H9 (cell line): ENCODE data around the gene ZNF451. TPM values are rescaled to one million over a fixed set of nuclear protein-coding genes. Genes with fewer than 3 reads are reported as not detected.

Source experiments
- DNase-seq: peaks from one replicate; pipeline ENCODE4 v3.0.0-alpha.2; 2017
- H2AFZ ChIP-seq: one replicate; pipeline ENCODE4 v1.6.1; 2013; ENCODE audit warnings: mild to moderate bottlenecking, low read length, control low read depth, moderate library complexity
- H2AK5ac ChIP-seq: 2 replicates; pipeline ENCODE4 v1.6.1; 2013; ENCODE audit warnings: low read length, control low read depth, mixed read lengths; ENCODE audit not compliant: insufficient read length
- H2BK120ac ChIP-seq: one replicate; pipeline ENCODE4 v1.6.1; 2013; ENCODE audit warnings: low read depth, mild to moderate bottlenecking, low read length, control low read depth, inconsistent platforms; ENCODE audit not compliant: poor library complexity, severe bottlenecking
- H2BK12ac ChIP-seq: 2 replicates; pipeline ENCODE4 v1.6.1; 2013; ENCODE audit warnings: low read length, control low read depth, mixed read lengths, low read depth; ENCODE audit not compliant: insufficient read length
- H2BK15ac ChIP-seq: 2 replicates; pipeline ENCODE4 v1.6.1; 2013; ENCODE audit warnings: low read depth, low read length, control low read depth
- H2BK20ac ChIP-seq: one replicate; pipeline ENCODE4 v1.6.1; 2013; ENCODE audit warnings: low read depth, mild to moderate bottlenecking, low read length, control low read depth, inconsistent platforms; ENCODE audit not compliant: poor library complexity, severe bottlenecking
- H2BK5ac ChIP-seq: 2 replicates; pipeline ENCODE4 v1.6.1; 2013; ENCODE audit warnings: low read length, control low read depth, mixed read lengths; ENCODE audit not compliant: insufficient read length
- H3K14ac ChIP-seq: 2 replicates; pipeline ENCODE4 v1.6.1; 2013; ENCODE audit warnings: low read length, control low read depth; ENCODE audit not compliant: insufficient read depth
- H3K18ac ChIP-seq: 2 replicates; pipeline ENCODE4 v1.6.1; 2013; ENCODE audit warnings: low read depth, mild to moderate bottlenecking, mixed read lengths, low read length, control low read depth; ENCODE audit not compliant: insufficient read length
- H3K23ac ChIP-seq: 2 replicates; pipeline ENCODE4 v1.6.1; 2013; ENCODE audit warnings: low read length, control low read depth, mixed read lengths, low read depth; ENCODE audit not compliant: insufficient read length
- H3K23me2 ChIP-seq: 2 replicates; pipeline ENCODE4 v1.6.1; 2013; ENCODE audit warnings: low read depth, mild to moderate bottlenecking, mixed read lengths, low read length, control low read depth; ENCODE audit not compliant: insufficient read length, poor library complexity, severe bottlenecking
- H3K27ac ChIP-seq: 2 replicates; pipeline ENCODE4 v1.5.1; 2013; ENCODE audit warnings: low read length, control low read depth, mixed read lengths, low read depth; ENCODE audit not compliant: insufficient read length
- H3K27me3 ChIP-seq: 2 replicates; pipeline ENCODE4 v1.6.1; 2013; ENCODE audit warnings: low read length, control low read depth, inconsistent platforms; ENCODE audit not compliant: insufficient read depth
- H3K4ac ChIP-seq: 2 replicates; pipeline ENCODE4 v1.6.1; 2013; ENCODE audit warnings: low read depth, mild to moderate bottlenecking, control low read depth, inconsistent platforms, low read length, moderate library complexity
- H3K4me1 ChIP-seq: 2 replicates; pipeline ENCODE4 v1.6.1; 2013; ENCODE audit warnings: low read length, control low read depth, inconsistent platforms; ENCODE audit not compliant: insufficient read depth
- H3K4me2 ChIP-seq: 2 replicates; pipeline ENCODE4 v1.6.1; 2013; ENCODE audit warnings: low read length, control low read depth, mixed read lengths; ENCODE audit not compliant: insufficient read length, insufficient read depth
- H3K56ac ChIP-seq: 2 replicates; pipeline ENCODE4 v1.6.1; 2013; ENCODE audit warnings: low read depth, mild to moderate bottlenecking, mixed read lengths, low read length, control low read depth; ENCODE audit not compliant: insufficient read length
- H3K79me1 ChIP-seq: 2 replicates; pipeline ENCODE4 v1.6.1; 2013; ENCODE audit warnings: low read depth, mild to moderate bottlenecking, moderate library complexity, low read length, control low read depth, inconsistent platforms; ENCODE audit not compliant: insufficient read depth, poor library complexity, severe bottlenecking
- H3K79me2 ChIP-seq: 2 replicates; pipeline ENCODE4 v1.6.1; 2013; ENCODE audit warnings: low read length, control low read depth, inconsistent platforms; ENCODE audit not compliant: insufficient read depth
- H3K9ac ChIP-seq: 2 replicates; pipeline ENCODE4 v1.6.1; 2013; ENCODE audit warnings: low read length, control low read depth, mixed read lengths; ENCODE audit not compliant: insufficient read length; ENCODE audit errors: extremely low read depth
- H3K9me3 ChIP-seq: one replicate; pipeline ENCODE4 v1.6.1; 2013; ENCODE audit warnings: low read depth, low read length, inconsistent platforms; ENCODE audit not compliant: control insufficient read depth
- H3T11ph ChIP-seq: one replicate; pipeline ENCODE4 v1.6.1; 2013; ENCODE audit warnings: mild to moderate bottlenecking, low read length, control low read depth, inconsistent platforms
- H4K20me1 ChIP-seq: one replicate; pipeline ENCODE4 v1.6.1; 2013; ENCODE audit not compliant: control insufficient read depth, insufficient read length, insufficient read depth
- H4K5ac ChIP-seq: 2 replicates; pipeline ENCODE4 v1.6.1; 2013; ENCODE audit warnings: low read depth, mild to moderate bottlenecking, mixed read lengths, low read length, control low read depth; ENCODE audit not compliant: insufficient read length
- H4K8ac ChIP-seq: replicated peaks from 2 replicates; pipeline ENCODE4 v1.6.1; 2013; ENCODE audit warnings: low read length, control low read depth, mixed read lengths, low read depth; ENCODE audit not compliant: insufficient read length
- H4K91ac ChIP-seq: 2 replicates; pipeline ENCODE4 v1.6.1; 2013; ENCODE audit warnings: low read depth, mild to moderate bottlenecking, moderate library complexity, mixed read lengths, low read length, control low read depth; ENCODE audit not compliant: insufficient read length
- H3K27ac Mint-ChIP-seq, 3 experiments: 2 replicates in 2 of 3; 3 replicates in 1 of 3; pipeline ENCODE4 v1.8.0; 2020 to 2021; ENCODE audit warnings: mixed read lengths in 3 of 3, mild to moderate bottlenecking in 1 of 3, moderate library complexity in 1 of 3
- H3K27me3 Mint-ChIP-seq: 2 replicates; pipeline ENCODE4 v1.8.0; 2021; ENCODE audit warnings: low read depth, mild to moderate bottlenecking, moderate library complexity, mixed read lengths
- H3K36me3 Mint-ChIP-seq, 3 experiments: 2 replicates in 2 of 3; 3 replicates in 1 of 3; pipeline ENCODE4 v1.8.0; 2020 to 2021; ENCODE audit warnings: low read depth in 3 of 3, mixed read lengths in 3 of 3; ENCODE audit not compliant: insufficient read depth in 1 of 3
- H3K4me1 Mint-ChIP-seq, 2 experiments: 2 replicates each; pipeline ENCODE4 v1.8.0; 2020; ENCODE audit warnings: mixed read lengths in 2 of 2
- H3K4me3 Mint-ChIP-seq, 2 experiments: 2 replicates in 1 of 2; 3 replicates in 1 of 2; pipeline ENCODE4 v1.8.0; 2020 to 2021; ENCODE audit warnings: mild to moderate bottlenecking in 2 of 2, mixed read lengths in 2 of 2, moderate library complexity in 1 of 2
- H3K9me3 Mint-ChIP-seq, 2 experiments: 2 replicates in 1 of 2; 3 replicates in 1 of 2; pipeline ENCODE4 v1.8.0; 2020; ENCODE audit warnings: mild to moderate bottlenecking in 2 of 2, mixed read lengths in 2 of 2, moderate library complexity in 1 of 2
- CTCF ChIP-seq: fragments of 200-600 bp; sonication (generic); conservative IDR thresholded peaks from 3 replicates; pipeline ENCODE4 v1.8.0; 2021; ENCODE audit warnings: antibody characterized with exemption, mild to moderate bottlenecking
- WGBS: extraction: QIAGEN DNeasy Blood & Tissue Kit; methylation state at CpG from one replicate; pipeline ENCODE4 v1.1.7; 2013; ENCODE audit warnings: missing lambda C conversion rate, low lambda C conversion rate, mixed read lengths; ENCODE audit not compliant: insufficient read length; ENCODE audit errors: extremely low coverage; 5-methylcytosine and 5-hydroxymethylcytosine counted together
- total RNA-seq: library from RNA; stranded (reverse); gene quantifications from 2 replicates; pipeline ENCODE4 v1.2.1, GENCODE V29; 2021

The ZNF451 gene
- total RNA-seq, 1 experiment from 2014 or later = 71.2 TPM

GRCh38 chr6:57163956-57164355 is 74.0 kb downstream of the ZNF451 start:
- no peak for TF ChIP-seq CTCF
- no peak overlapping the region for H3K14ac ChIP-seq

More at GRCh38 chr6:57163956-57164355, 74.0 kb downstream of the ZNF451 start:
- Histone ChIP-seq H2AK5ac (no peak overlapping the region), H3K27ac (no peak overlapping the region), H3K27me3 (no peaks in the 10 kb centered on the region), H4K20me1 (no peaks in the 10 kb centered on the region), H2BK20ac (no peak overlapping the region), H3K79me1 (no peaks in the 10 kb centered on the region), H4K91ac (no peak overlapping the region), H3K9me3 (no peaks in the 10 kb centered on the region), H3T11ph (no peak overlapping the region), H4K8ac (no peak overlapping the region), H3K18ac (no peak overlapping the region), H3K23me2 (no peaks in the 10 kb centered on the region), H3K56ac (no peak overlapping the region), H2BK15ac (no peak overlapping the region), H3K23ac (no peak overlapping the region), H3K4me1 (no peaks in the 10 kb centered on the region), H2AFZ (no peak overlapping the region), H2BK12ac (no peak overlapping the region), H3K9ac (no peak overlapping the region), H2BK120ac (no peak overlapping the region), H3K79me2 (no peaks in the 10 kb centered on the region), H4K5ac (no peak overlapping the region), H3K4ac (no peak overlapping the region), H3K4me2 (no peak overlapping the region), H2BK5ac (no peak overlapping the region)
- Mint-ChIP-seq H3K27ac (no peak overlapping the region), H3K27me3 (no peaks in the 10 kb centered on the region), H3K36me3 (peaks cover 27 to 36% (median 36%) of the 10 kb centered on the region in 3 experiments), H3K9me3 (peaks cover 5 to 15% of the 10 kb centered on the region in 2 experiments; a peak in 4 of 5 replicates), H3K4me3 (no peak overlapping the region), H3K4me1 (no peaks in the 10 kb centered on the region)
- no CpG with 5 or more reads among the region's 2 CpGs for WGBS
- DNase-seq = no peak
